Lower leg skin (tissue), 4 donors: ENCODE data around the gene METTL21A. TPM values are rescaled to one million over a fixed set of nuclear protein-coding genes. Genes with fewer than 3 reads are reported as not detected.

Experiments used
- DNase-seq, 2 donors: peaks; one replicate each; pipeline ENCODE4 v3.0.0-alpha.2; 2019; ENCODE audit warnings: low spot score in 2 of 2
- H3K4me3 ChIP-seq: fragments of 200-600 bp; sonication (generic); 2 replicates; pipeline ENCODE4 v1.5.1; 2017; ENCODE audit warnings: mild to moderate bottlenecking, low read depth; ENCODE audit not compliant: poor library complexity, severe bottlenecking
- POLR2A ChIP-seq, 2 donors: fragments of 450-650 bp; IDR thresholded peaks; one replicate each; pipeline ENCODE4 v1.6.1; 2016 to 2017; ENCODE audit warnings: antibody characterized with exemption in 2 of 2, mild to moderate bottlenecking in 1 of 2, moderate library complexity in 1 of 2
- WGBS, 2 donors: methylation state at CpG; one replicate each; pipeline ENCODE4 v1.1.5; 2018; 5-methylcytosine and 5-hydroxymethylcytosine counted together
- intact Hi-C: fragments of 100-400 bp; cut with DNase I; formaldehyde crosslinking; loops from one replicate; pipeline ENCODE4 v1.15.0; 2023; ENCODE audit warnings: low total_unique reads
- total RNA-seq, 4 donors: library from RNA; depleted of rRNA; stranded (reverse); fragments of >200 nt; gene quantifications; one replicate each; pipeline ENCODE4 v1.1.0, GENCODE V29; 2016
- TF ChIP-seq, protein P1 (sequence below), 3 donors: fragments of 450-650 bp; IDR thresholded peaks; one replicate each; pipeline ENCODE4 v1.5.1; 2016; ENCODE audit warnings: antibody characterized with exemption in 3 of 3, mild to moderate bottlenecking in 3 of 3, moderate library complexity in 2 of 3

METTL21A gene
- total RNA-seq, 4 donors from 2014 or later, result 4.5 to 18.4 (median 10.2) TPM

GRCh38 chr2:207594264-207594663, 30.9 kb downstream of the METTL21A start:
- 70 to 72% methylated on average over 3 of the region's 3 CpGs for WGBS, 2 donors
- intact Hi-C loops, result no loop called here
- no peak for DNase-seq
- TF ChIP-seq, protein P1, sequence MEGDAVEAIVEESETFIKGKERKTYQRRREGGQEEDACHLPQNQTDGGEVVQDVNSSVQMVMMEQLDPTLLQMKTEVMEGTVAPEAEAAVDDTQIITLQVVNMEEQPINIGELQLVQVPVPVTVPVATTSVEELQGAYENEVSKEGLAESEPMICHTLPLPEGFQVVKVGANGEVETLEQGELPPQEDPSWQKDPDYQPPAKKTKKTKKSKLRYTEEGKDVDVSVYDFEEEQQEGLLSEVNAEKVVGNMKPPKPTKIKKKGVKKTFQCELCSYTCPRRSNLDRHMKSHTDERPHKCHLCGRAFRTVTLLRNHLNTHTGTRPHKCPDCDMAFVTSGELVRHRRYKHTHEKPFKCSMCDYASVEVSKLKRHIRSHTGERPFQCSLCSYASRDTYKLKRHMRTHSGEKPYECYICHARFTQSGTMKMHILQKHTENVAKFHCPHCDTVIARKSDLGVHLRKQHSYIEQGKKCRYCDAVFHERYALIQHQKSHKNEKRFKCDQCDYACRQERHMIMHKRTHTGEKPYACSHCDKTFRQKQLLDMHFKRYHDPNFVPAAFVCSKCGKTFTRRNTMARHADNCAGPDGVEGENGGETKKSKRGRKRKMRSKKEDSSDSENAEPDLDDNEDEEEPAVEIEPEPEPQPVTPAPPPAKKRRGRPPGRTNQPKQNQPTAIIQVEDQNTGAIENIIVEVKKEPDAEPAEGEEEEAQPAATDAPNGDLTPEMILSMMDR (IDR thresholded peaks at IDR 0.05), result no peak
- no peak for TF ChIP-seq POLR2A (IDR thresholded peaks at IDR 0.05)
- H3K4me3 ChIP-seq, result no peak overlapping the region

- intact Hi-C loops, result no loop called here
- TF ChIP-seq, protein P1 (IDR thresholded peaks at IDR 0.05), result no peak
- TF ChIP-seq POLR2A (IDR thresholded peaks at IDR 0.05), result no peak
- no peak for DNase-seq
These were observed 31.9 kb downstream of the METTL21A start for GRCh38 chr2:207593277-207593676.

GRCh38 chr2:207589143-207589542, 36.1 kb downstream of the METTL21A start:
- DNase-seq, result no peak
- TF ChIP-seq, protein P1 (IDR thresholded peaks at IDR 0.05), result no peak
- TF ChIP-seq POLR2A (IDR thresholded peaks at IDR 0.05), result no peak
- no peak overlapping the region for H3K4me3 ChIP-seq
- intact Hi-C loops, result no loop called here

More at GRCh38 chr2:207593277-207593676, 31.9 kb downstream of the METTL21A start:
- no peak overlapping the region for H3K4me3 ChIP-seq

DNA sequence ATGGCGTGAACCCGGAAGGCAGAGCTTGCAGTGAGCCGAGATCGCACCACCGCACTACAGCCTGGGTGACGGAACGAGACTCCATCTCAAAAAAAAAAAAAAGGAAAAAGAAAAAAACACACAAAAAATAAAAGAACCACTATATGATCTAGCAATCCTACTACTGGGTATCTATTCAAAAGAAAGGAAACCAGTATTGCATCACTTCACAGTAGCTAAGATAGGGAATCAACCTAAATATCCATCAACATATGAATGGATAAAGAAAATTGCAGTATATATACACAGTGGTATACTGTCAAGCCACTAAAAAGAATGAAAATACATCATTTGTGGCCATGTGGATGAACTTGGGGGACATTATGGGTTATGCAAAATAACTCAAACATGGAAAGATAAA, 37.9 kb downstream of the METTL21A start:
- TF ChIP-seq, protein P1 (IDR thresholded peaks at IDR 0.05), result no peak
- no peak for TF ChIP-seq POLR2A (IDR thresholded peaks at IDR 0.05)
- no peak for DNase-seq
- 95 to 97% methylated on average over 7 of the region's 7 CpGs for WGBS, 2 donors
- intact Hi-C loops, result no loop called here
- H3K4me3 ChIP-seq, result no peak overlapping the region

GRCh38 chr2:207584952-207585351, 40.2 kb downstream of the METTL21A start:
- TF ChIP-seq POLR2A (IDR thresholded peaks at IDR 0.05), result no peak
- TF ChIP-seq, protein P1 (IDR thresholded peaks at IDR 0.05), result no peak
- no peak overlapping the region for H3K4me3 ChIP-seq
- intact Hi-C loops, result no loop called here
- DNase-seq, result no peak
- 91 to 98% methylated on average over 4 of the region's 4 CpGs for WGBS, 2 donors

DNA sequence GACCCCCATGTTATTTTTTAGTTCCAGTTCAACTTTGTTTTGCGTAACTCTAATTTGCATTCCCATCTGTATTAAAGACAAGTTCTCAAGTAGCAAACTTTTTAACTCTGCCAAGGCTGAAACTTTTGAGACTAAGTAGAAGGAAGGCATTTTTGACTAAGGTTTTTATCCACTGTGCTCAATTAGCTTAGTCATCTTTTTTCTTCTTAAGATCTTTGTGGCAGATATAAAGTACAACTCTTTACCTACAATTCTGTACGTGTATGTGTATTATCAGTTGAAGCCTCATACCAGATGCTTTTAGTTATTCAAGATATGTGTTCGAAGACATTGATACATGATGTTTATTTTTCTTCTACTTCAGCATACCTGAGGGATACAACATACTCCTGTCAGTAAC, 53.8 kb downstream of the METTL21A start:
- TF ChIP-seq, protein P1 (IDR thresholded peaks at IDR 0.05), result no peak
- no peak for TF ChIP-seq POLR2A (IDR thresholded peaks at IDR 0.05)
- no peak overlapping the region for H3K4me3 ChIP-seq
- intact Hi-C loops, result no loop called here
- DNase-seq, result no peak
- WGBS, 2 donors, result 82 to 94% methylated on average over 3 of the region's 3 CpGs
